PC-3 (cell line): Measurements from ENCODE around the gene DNAH1.

Experiments used
- EZH2 ChIP-seq: fragments of 300-600 bp; sonication (generic); IDR thresholded peaks from one replicate; pipeline ENCODE4 v1.6.1; 2017; ENCODE audit warnings: antibody characterized with exemption, mild to moderate bottlenecking, low read length; ENCODE audit not compliant: unreplicated experiment
- EZH2phosphoT487 ChIP-seq: fragments of 300-600 bp; sonication (generic); IDR thresholded peaks from 2 replicates; pipeline ENCODE4 v1.6.1; 2018; ENCODE audit warnings: mild to moderate bottlenecking, antibody characterized with exemption, low read length, borderline replicate concordance
- TF ChIP-seq, protein P1 (sequence below): fragments of 300-600 bp; sonication (generic); conservative IDR thresholded peaks from 2 replicates; pipeline ENCODE4 v1.5.1; 2017; ENCODE audit warnings: antibody characterized with exemption, low read depth, mild to moderate bottlenecking, low read length

- TF ChIP-seq, protein P1, sequence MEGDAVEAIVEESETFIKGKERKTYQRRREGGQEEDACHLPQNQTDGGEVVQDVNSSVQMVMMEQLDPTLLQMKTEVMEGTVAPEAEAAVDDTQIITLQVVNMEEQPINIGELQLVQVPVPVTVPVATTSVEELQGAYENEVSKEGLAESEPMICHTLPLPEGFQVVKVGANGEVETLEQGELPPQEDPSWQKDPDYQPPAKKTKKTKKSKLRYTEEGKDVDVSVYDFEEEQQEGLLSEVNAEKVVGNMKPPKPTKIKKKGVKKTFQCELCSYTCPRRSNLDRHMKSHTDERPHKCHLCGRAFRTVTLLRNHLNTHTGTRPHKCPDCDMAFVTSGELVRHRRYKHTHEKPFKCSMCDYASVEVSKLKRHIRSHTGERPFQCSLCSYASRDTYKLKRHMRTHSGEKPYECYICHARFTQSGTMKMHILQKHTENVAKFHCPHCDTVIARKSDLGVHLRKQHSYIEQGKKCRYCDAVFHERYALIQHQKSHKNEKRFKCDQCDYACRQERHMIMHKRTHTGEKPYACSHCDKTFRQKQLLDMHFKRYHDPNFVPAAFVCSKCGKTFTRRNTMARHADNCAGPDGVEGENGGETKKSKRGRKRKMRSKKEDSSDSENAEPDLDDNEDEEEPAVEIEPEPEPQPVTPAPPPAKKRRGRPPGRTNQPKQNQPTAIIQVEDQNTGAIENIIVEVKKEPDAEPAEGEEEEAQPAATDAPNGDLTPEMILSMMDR: no peak
- TF ChIP-seq EZH2 (no peak), EZH2phosphoT487 (no peak)
Observed at GRCh38 chr3:52393131-52393807, 77.2 kb downstream of the DNAH1 start.
